Measurements from ENCODE around the gene NLGN1. TPM values are rescaled to one million over a fixed set of nuclear protein-coding genes. Genes with fewer than 3 reads are reported as not detected.

The NLGN1 gene
- total and polyA plus RNA-seq, 9 of the 15 experiments (the other 6 are each of a cell fraction or from before 2014, with no cell fraction given), result under 0.01 to 0.01 TPM; not detected in 7

DNA sequence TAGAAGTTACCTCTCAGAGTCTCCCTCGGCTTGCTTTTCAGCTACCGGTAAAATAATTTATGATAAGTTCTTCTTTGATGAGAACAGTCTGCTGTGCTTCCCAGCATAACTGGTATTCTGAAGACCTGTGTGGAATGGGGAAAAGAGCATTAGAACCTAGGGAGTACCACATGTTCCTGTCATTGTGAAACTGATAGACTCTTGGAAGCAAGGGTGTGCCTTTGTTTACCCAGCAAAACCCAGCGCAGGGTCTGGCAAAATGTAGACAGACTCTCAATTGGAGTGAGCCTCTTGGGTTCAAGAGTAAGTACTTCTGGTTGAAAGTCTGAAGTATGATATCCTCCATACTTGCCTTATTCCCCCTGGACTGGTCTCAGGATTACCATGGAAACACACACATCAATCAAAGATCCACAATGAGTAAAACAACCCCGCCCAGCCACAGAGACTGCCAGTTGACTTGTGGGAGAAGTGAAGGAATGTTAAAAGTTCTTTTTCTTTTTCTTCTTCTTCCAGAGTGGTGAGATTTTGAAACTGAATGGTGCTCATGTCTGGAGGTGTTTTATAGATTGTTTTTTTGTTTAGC is 809.2 kb downstream of the NLGN1 start:
- CTCF ChIA-PET (ENCODE audit: low intra/inter-chr PET ratio), result no interaction called here
- H3K4me2 ChIP-seq (ENCODE audit: insufficient read depth, low read length), result no peak overlapping the region
- TF ChIP-seq, protein P1, sequence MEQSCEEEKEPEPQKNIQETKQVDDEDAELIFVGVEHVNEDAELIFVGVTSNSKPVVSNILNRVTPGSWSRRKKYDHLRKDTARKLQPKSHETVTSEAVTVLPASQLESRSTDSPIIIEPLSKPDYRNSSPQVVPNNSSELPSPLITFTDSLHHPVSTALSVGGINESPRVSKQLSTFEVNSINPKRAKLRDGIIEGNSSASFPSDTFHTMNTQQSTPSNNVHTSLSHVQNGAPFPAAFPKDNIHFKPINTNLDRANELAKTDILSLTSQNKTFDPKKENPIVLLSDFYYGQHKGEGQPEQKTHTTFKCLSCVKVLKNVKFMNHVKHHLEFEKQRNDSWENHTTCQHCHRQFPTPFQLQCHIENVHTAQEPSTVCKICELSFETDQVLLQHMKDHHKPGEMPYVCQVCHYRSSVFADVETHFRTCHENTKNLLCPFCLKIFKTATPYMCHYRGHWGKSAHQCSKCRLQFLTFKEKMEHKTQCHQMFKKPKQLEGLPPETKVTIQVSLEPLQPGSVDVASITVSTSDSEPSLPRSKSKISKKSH (CRISPR knock-in tag; IDR thresholded peaks at IDR 0.05), result no peak
- TF ChIP-seq TAF9B (IDR thresholded peaks at IDR 0.05; ENCODE audit: partially characterized antibody) (no peak), POLR2AphosphoS5 (IDR thresholded peaks at IDR 0.05; ENCODE audit: control insufficient read depth, insufficient read depth, low read depth, low read length) (no peak), RBM25 (IDR thresholded peaks at IDR 0.05; ENCODE audit: low read depth, low read length, severe bottlenecking) (no peak), HSF4 (CRISPR knock-in tag; IDR thresholded peaks at IDR 0.05; ENCODE audit: borderline replicate concordance) (no peak), BACH1 (tag; IDR thresholded peaks at IDR 0.05) (no peak), POLR2G (IDR thresholded peaks at IDR 0.05; ENCODE audit: low read depth, low read length) (no peak)
- intact Hi-C loops (cut with micrococcal nuclease), result no loop called here
- WGBS (ENCODE audit: insufficient coverage, low coverage, missing lambda C conversion rate), result 2% methylated on average over 4 of the region's 4 CpGs
- in situ Hi-C loops (cut with MboI), result no loop called here
- no peaks in the 10 kb centered on the region for H3K79me2 ChIP-seq (ENCODE audit: control insufficient read depth, insufficient read depth, low read length)
- POLR2A ChIA-PET, result no interaction called here
- no TSS peak for BruUV-seq (replicated peaks)
- H3K4me1 ChIP-seq (replicated peaks in 1 of 2; ENCODE audit: control insufficient read depth in 2 of 2, insufficient read depth in 2 of 2, low read length in 2 of 2), result no peaks in the 10 kb centered on the region
- FAIRE-seq (no peak), ATAC-seq (no peak), DNase-seq (ENCODE audit: extremely low read depth in 1 of 4, low spot score in 3 of 4) (no peak)
- H3K9me1 ChIP-seq (ENCODE audit: control insufficient read depth, insufficient read depth, low read length), result no peaks in the 10 kb centered on the region
- no peak overlapping the region for H3K27ac ChIP-seq (ENCODE audit: extremely low read depth, low read depth, low read length)
- no peak overlapping the region for H3K4me3 ChIP-seq
- H4K20me1 ChIP-seq (replicated peaks; ENCODE audit: control insufficient read depth, insufficient read depth, low read length), result no peaks in the 10 kb centered on the region
- H2AFZ ChIP-seq (ENCODE audit: low read depth, low read length), result no peak overlapping the region
- H3K36me3 ChIP-seq (ENCODE audit: control insufficient read depth, insufficient read depth, low read length), result no peaks in the 10 kb centered on the region
- no peaks in the 10 kb centered on the region for H3K9me3 ChIP-seq (replicated peaks; ENCODE audit: control insufficient read depth, insufficient read depth, low read depth, low read length)
- H3K9ac ChIP-seq (ENCODE audit: insufficient read depth in 1 of 2, low read depth in 2 of 2, low read length in 2 of 2), result no peak overlapping the region
- no peaks in the 10 kb centered on the region for H3K27me3 ChIP-seq (ENCODE audit: control insufficient read depth in 2 of 2, insufficient read depth in 2 of 2, low read length in 2 of 2)
